ENCODE results near the gene RAP2C.
A peak's percentile ranks its signal among the peaks of the same experiment; 100 is the strongest.
"Not testable (repeated sequence)": the region's sequence is repeated elsewhere in the genome, so short reads cannot be mapped to it uniquely, and the experiment has no call there.

Gene RAP2C

DNA sequence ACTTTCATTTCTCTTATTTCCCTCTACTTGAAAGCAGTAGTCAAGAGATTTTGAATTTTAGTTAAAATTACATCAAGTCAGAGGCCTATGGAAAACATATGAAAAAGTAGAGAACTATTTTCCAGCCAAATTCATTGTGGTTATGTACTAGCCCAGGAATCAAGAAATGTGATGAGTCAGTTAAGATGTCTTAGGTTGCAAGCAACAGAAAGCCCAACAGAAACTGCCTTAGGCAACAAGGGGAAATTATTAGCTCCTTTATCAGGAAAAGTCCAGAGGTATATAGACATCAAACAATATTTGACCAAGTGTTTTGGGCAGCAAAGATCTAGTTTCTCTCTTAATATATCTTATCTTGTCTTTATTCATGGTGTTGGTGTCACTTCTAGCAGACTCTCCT lies 53.6 kb downstream of the RAP2C start:
- no peak overlapping the region for H3K9ac ChIP-seq (ENCODE audit: low read length)
- no peaks in the 10 kb centered on the region for H3K36me3 ChIP-seq (ENCODE audit: control insufficient read depth, insufficient read depth, low read length, severe bottlenecking)
- peaks cover 7% of the 10 kb centered on the region for H3K27me3 ChIP-seq (replicated peaks; ENCODE audit: control insufficient read depth, insufficient read depth, low read length)
- no peaks in the 10 kb centered on the region for H3K4me1 ChIP-seq (ENCODE audit: control insufficient read depth, insufficient read depth, low read length)
- H3K9me3 ChIP-seq (ENCODE audit: control insufficient read depth, low read length): peaks cover 16% of the 10 kb centered on the region
- H3K4me3 ChIP-seq (ENCODE audit: low read length): no peak overlapping the region
- DNase-seq (ENCODE audit: low read depth): peak; percentile 27

DNA sequence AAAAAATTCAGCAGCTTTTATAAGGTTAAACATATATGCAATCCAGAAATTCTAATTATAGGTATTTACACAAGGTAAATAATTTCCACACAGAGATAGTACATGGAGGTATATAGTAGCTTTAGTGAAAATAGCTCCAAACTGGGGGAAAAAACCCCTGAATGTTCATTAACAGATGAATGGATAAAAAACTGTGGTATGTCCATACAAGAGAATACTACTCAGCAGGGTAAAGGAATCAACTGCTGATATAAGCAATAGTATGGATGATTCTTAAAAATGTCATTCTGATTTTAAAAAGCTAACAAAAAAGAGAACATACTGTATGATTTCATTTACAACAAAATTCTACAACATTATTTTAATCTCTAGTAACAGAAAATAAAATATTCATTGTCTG lies 54.2 kb downstream of the RAP2C start:
- Histone ChIP-seq H3K4me3 (ENCODE audit: low read length) (no peak overlapping the region), H3K27me3 (replicated peaks; ENCODE audit: control insufficient read depth, insufficient read depth, low read length) (peaks cover 7% of the 10 kb centered on the region)

DNA sequence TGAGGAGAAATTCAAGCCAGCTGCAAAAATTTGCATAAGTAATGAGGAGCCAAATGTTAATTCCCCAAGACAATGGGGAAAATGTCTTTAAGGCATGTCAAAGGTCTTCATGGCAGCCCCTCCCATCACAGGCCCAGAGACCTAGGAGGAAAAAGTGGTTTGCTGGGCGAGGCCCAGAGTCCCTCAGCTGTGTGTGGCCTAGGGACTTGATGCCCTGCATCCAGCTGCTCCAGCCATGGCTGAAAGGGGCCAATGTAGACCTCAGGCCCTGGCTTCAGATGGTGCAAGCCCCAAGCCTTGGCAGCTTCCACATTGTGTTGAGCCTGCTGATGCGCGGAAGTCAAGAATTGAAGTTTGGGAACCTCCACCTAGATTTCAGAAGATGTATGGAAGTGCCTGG lies 56.2 kb downstream of the RAP2C start:
- DNase-seq (ENCODE audit: low read depth): not testable (repeated sequence)

More for the DNA sequence above, 54.2 kb downstream of the RAP2C start:
- Histone ChIP-seq H3K36me3 (ENCODE audit: control insufficient read depth, insufficient read depth, low read length, severe bottlenecking) (no peaks in the 10 kb centered on the region), H3K9ac (ENCODE audit: low read length) (no peak overlapping the region), H3K4me1 (ENCODE audit: control insufficient read depth, insufficient read depth, low read length) (no peaks in the 10 kb centered on the region), H3K9me3 (ENCODE audit: control insufficient read depth, low read length) (peaks cover 16% of the 10 kb centered on the region)
- no peak for DNase-seq (ENCODE audit: low read depth)

DNA sequence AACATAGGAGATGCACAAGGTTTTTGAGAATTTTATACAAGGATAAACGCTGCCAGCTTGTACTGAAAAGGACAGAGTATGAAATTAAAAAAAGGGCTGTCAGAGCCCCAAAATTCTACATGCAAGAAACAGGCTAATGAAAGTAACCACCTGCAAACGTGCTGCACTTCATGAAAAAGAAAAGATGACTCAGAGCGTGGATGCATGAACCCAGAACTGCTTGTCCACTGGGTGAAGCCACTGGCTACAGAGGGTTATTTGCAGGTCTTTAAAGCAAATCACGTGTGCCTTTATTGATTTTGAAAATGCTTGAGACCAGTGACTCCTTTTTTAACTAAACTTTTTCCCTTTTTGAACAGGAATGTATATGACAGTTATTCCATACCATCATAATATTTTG lies 66.1 kb downstream of the RAP2C start:
- Histone ChIP-seq H3K9ac (ENCODE audit: low read length) (no peak overlapping the region), H3K36me3 (ENCODE audit: control insufficient read depth, insufficient read depth, low read length, severe bottlenecking) (no peaks in the 10 kb centered on the region), H3K9me3 (ENCODE audit: control insufficient read depth, low read length) (peaks cover 7% of the 10 kb centered on the region), H3K4me1 (ENCODE audit: control insufficient read depth, insufficient read depth, low read length) (no peaks in the 10 kb centered on the region), H3K27me3 (replicated peaks; ENCODE audit: control insufficient read depth, insufficient read depth, low read length) (peaks cover 7% of the 10 kb centered on the region), H3K4me3 (ENCODE audit: low read length) (no peak overlapping the region)
- DNase-seq (ENCODE audit: low read depth): no peak

More for the DNA sequence above, 56.2 kb downstream of the RAP2C start:
- H3K4me3 ChIP-seq (ENCODE audit: low read length); H3K27me3 ChIP-seq (replicated peaks; ENCODE audit: control insufficient read depth, insufficient read depth, low read length); H3K4me1 ChIP-seq (ENCODE audit: control insufficient read depth, insufficient read depth, low read length); H3K36me3 ChIP-seq (ENCODE audit: control insufficient read depth, insufficient read depth, low read length, severe bottlenecking); H3K9ac ChIP-seq (ENCODE audit: low read length): not testable (repeated sequence)
- H3K9me3 ChIP-seq (ENCODE audit: control insufficient read depth, low read length): peaks cover 16% of the 10 kb centered on the region
